H1 (cell line): ENCODE results near the gene OSBPL6. TPM values are rescaled to one million over a fixed set of nuclear protein-coding genes. Genes with fewer than 3 reads are reported as not detected.

Experiments used
- CTCF ChIA-PET: fragments of 300-600 bp; sonication (Branson Sonifier 250); formaldehyde crosslinking; loops from one replicate; lab custom pipeline; 2021; ENCODE audit not compliant: partially characterized antibody; lab: Charles Lee
- POLR2A ChIA-PET: fragments of 300-600 bp; sonication (Branson Sonifier 250); formaldehyde crosslinking; loops from one replicate; lab custom pipeline; 2021; ENCODE audit warnings: inconsistent platforms; ENCODE audit not compliant: partially characterized antibody; lab: Charles Lee
- DNase-seq, 2 experiments: peaks; one replicate each; pipeline versions ENCODE4 v3.0.0 to v3.0.0-alpha.2; 2010 to 2022; ENCODE audit warnings: low spot score in 2 of 2, low read depth in 1 of 2, mixed read lengths in 1 of 2
- FAIRE-seq: peaks from 2 replicates; lab custom pipeline; 2011; peaks lifted over from hg19 to GRCh38; lab: Jason Lieb, UNC
- H2AFZ ChIP-seq: 2 replicates; pipeline ENCODE4 v1.8.1; 2012; ENCODE audit warnings: low read length, inconsistent platforms
- H2AK5ac ChIP-seq: 2 replicates; pipeline ENCODE4 v1.6.1; 2013; ENCODE audit warnings: low read depth, low read length
- H2BK120ac ChIP-seq: replicated peaks from 2 replicates; pipeline ENCODE3; 2013; ENCODE audit warnings: low read depth, low read length, inconsistent platforms
- H2BK12ac ChIP-seq: 2 replicates; pipeline ENCODE4 v1.6.1; 2013; ENCODE audit warnings: low read depth, low read length
- H2BK15ac ChIP-seq: 2 replicates; pipeline ENCODE4 v1.6.1; 2013; ENCODE audit warnings: low read length
- H2BK20ac ChIP-seq: 2 replicates; pipeline ENCODE4 v1.6.1; 2013; ENCODE audit warnings: low read length
- H2BK5ac ChIP-seq: 2 replicates; pipeline ENCODE4 v1.6.1; 2013; ENCODE audit warnings: low read depth, low read length
- H3K14ac ChIP-seq: 2 replicates; pipeline ENCODE4 v1.6.1; 2013; ENCODE audit warnings: inconsistent platforms; ENCODE audit not compliant: insufficient read length
- H3K18ac ChIP-seq: 2 replicates; pipeline ENCODE4 v1.6.1; 2013; ENCODE audit warnings: low read length; ENCODE audit errors: extremely low read depth
- H3K23ac ChIP-seq: 2 replicates; pipeline ENCODE4 v1.6.1; 2013; ENCODE audit warnings: inconsistent platforms; ENCODE audit not compliant: insufficient read length
- H3K23me2 ChIP-seq: 2 replicates; pipeline ENCODE4 v1.6.1; 2013; ENCODE audit warnings: low read depth, low read length
- H3K27ac ChIP-seq: 2 replicates; pipeline ENCODE4 v1.6.1; 2011; ENCODE audit warnings: low read depth, low read length, inconsistent platforms
- H3K27me3 ChIP-seq, 4 experiments: replicated peaks in 1 of 4; 1 replicate in 1 of 4; 2 replicates in 3 of 4; pipeline versions ENCODE4 v1.6.1 to v1.8.1; 2011 to 2013; ENCODE audit warnings: low read length in 3 of 4, mild to moderate bottlenecking in 3 of 4, inconsistent platforms in 2 of 4, mixed read lengths in 2 of 4, moderate library complexity in 1 of 4; ENCODE audit not compliant: control insufficient read depth in 3 of 4, insufficient read depth in 3 of 4; ENCODE audit errors: extremely low read depth in 1 of 4
- H3K36me3 ChIP-seq, 4 experiments: 2 replicates each; pipeline versions ENCODE4 v1.6.1 to v1.8.1; 2011 to 2013; ENCODE audit warnings: mild to moderate bottlenecking in 4 of 4, low read length in 3 of 4, moderate library complexity in 2 of 4, control low read depth in 1 of 4, inconsistent platforms in 1 of 4; ENCODE audit not compliant: insufficient read depth in 4 of 4, control insufficient read depth in 2 of 4
- H3K4ac ChIP-seq: replicated peaks from 2 replicates; pipeline ENCODE3; 2013; ENCODE audit warnings: low read length, low read depth, mixed read lengths, inconsistent platforms; ENCODE audit not compliant: insufficient read length
- H3K4me1 ChIP-seq, 4 experiments: replicated peaks in 1 of 4; 1 replicate in 1 of 4; 2 replicates in 3 of 4; pipeline versions ENCODE4 v1.6.1 to v1.8.1; 2011 to 2013; ENCODE audit warnings: low read length in 3 of 4, inconsistent platforms in 2 of 4, mixed read lengths in 1 of 4; ENCODE audit not compliant: insufficient read depth in 4 of 4, control insufficient read depth in 3 of 4
- H3K4me2 ChIP-seq, 2 experiments: 2 replicates each; pipeline versions ENCODE4 v1.6.1 to v1.8.1; 2011 to 2013; ENCODE audit warnings: low read depth in 2 of 2, low read length in 2 of 2, control low read depth in 1 of 2, inconsistent platforms in 1 of 2, mild to moderate bottlenecking in 1 of 2; ENCODE audit not compliant: insufficient read depth in 1 of 2
- H3K4me3 ChIP-seq, 4 experiments: fragments of 200-600, 300-600 bp in 1 of 4; sonication (generic), shearing (Covaris generic), sonication (Bioruptor Twin) in 1 of 4; 2 replicates each; pipeline versions ENCODE4 v1.5.1 to v1.8.1; 2011 to 2016; ENCODE audit warnings: low read length in 4 of 4, low read depth in 3 of 4, control low read depth in 2 of 4, inconsistent platforms in 2 of 4, mild to moderate bottlenecking in 2 of 4, mixed read lengths in 1 of 4, moderate library complexity in 1 of 4; ENCODE audit not compliant: insufficient read depth in 2 of 4; ENCODE audit errors: extremely low read depth in 1 of 4
- H3K56ac ChIP-seq: replicated peaks from 2 replicates; pipeline ENCODE3; 2013; ENCODE audit warnings: low read depth, mild to moderate bottlenecking, mixed read lengths, low read length, inconsistent platforms; ENCODE audit not compliant: insufficient read length
- H3K79me1 ChIP-seq: 2 replicates; pipeline ENCODE4 v1.6.1; 2013; ENCODE audit warnings: low read depth, low read length, control low read depth
- H3K79me2 ChIP-seq, 2 experiments: 2 replicates each; pipeline versions ENCODE4 v1.6.1 to v1.8.1; 2012 to 2013; ENCODE audit warnings: low read length in 2 of 2, mild to moderate bottlenecking in 2 of 2, inconsistent platforms in 1 of 2; ENCODE audit not compliant: insufficient read depth in 2 of 2, control insufficient read depth in 1 of 2
- H3K9ac ChIP-seq, 4 experiments: replicated peaks in 1 of 4; 1 replicate in 1 of 4; 2 replicates in 3 of 4; pipeline versions ENCODE4 v1.6.1 to v1.8.1; 2011 to 2013; ENCODE audit warnings: low read depth in 3 of 4, low read length in 3 of 4, control low read depth in 2 of 4, mild to moderate bottlenecking in 2 of 4, moderate library complexity in 2 of 4, inconsistent platforms in 1 of 4; ENCODE audit errors: extremely low read depth in 1 of 4
- H3K9me3 ChIP-seq, 2 experiments: 2 replicates each; pipeline versions ENCODE4 v1.6.1 to v1.8.1; 2012 to 2013; ENCODE audit warnings: mild to moderate bottlenecking in 2 of 2, moderate library complexity in 2 of 2, control low read depth in 1 of 2, inconsistent platforms in 1 of 2, low read depth in 1 of 2, low read length in 1 of 2, mixed read lengths in 1 of 2; ENCODE audit not compliant: insufficient read depth in 2 of 2
- H4K20me1 ChIP-seq, 2 experiments: replicated peaks in 1 of 2; 2 replicates each; pipeline versions ENCODE3 to v1.8.1; 2011 to 2013; ENCODE audit warnings: inconsistent platforms in 2 of 2, low read length in 2 of 2, mild to moderate bottlenecking in 1 of 2; ENCODE audit not compliant: insufficient read depth in 2 of 2, control insufficient read depth in 1 of 2
- H4K5ac ChIP-seq: 2 replicates; pipeline ENCODE4 v1.6.1; 2013; ENCODE audit warnings: low read length, low read depth, mixed read lengths, inconsistent platforms; ENCODE audit not compliant: insufficient read length
- H4K8ac ChIP-seq: 2 replicates; pipeline ENCODE4 v1.8.0; 2013; ENCODE audit warnings: mild to moderate bottlenecking, moderate library complexity, low read length, inconsistent platforms; ENCODE audit not compliant: insufficient read depth; ENCODE audit errors: extremely low read depth
- H4K91ac ChIP-seq: replicated peaks from 2 replicates; pipeline ENCODE3; 2013; ENCODE audit warnings: low read length, mixed read lengths, inconsistent platforms; ENCODE audit not compliant: insufficient read length
- ASH2L ChIP-seq: fragments of 200-600, 300-600 bp; sonication (generic); IDR thresholded peaks from one replicate; pipeline ENCODE4 v1.7.1; 2017; ENCODE audit warnings: low read length
- EP300 ChIP-seq, 2 experiments: IDR thresholded peaks; 1 replicate in 1 of 2; 2 replicates in 1 of 2; pipeline ENCODE4 v1.6.1; 2011 to 2012; ENCODE audit warnings: low read depth in 2 of 2, low read length in 2 of 2, mild to moderate bottlenecking in 2 of 2, borderline replicate concordance in 1 of 2, inconsistent platforms in 1 of 2, moderate library complexity in 1 of 2
- EZH2 ChIP-seq: fragments of 200-600 bp; sonication (generic); IDR thresholded peaks from 2 replicates; pipeline ENCODE4 v1.7.1; 2012; ENCODE audit warnings: low read depth, mild to moderate bottlenecking, moderate library complexity, low read length, inconsistent platforms; ENCODE audit not compliant: severe bottlenecking
- HDAC2 ChIP-seq, 2 experiments: fragments of 300-600 bp in 1 of 2; sonication (generic) in 1 of 2; IDR thresholded peaks; 2 replicates each; pipeline ENCODE4 v1.6.1; 2011 to 2012; ENCODE audit warnings: low read depth in 2 of 2, low read length in 2 of 2, mild to moderate bottlenecking in 2 of 2, moderate library complexity in 2 of 2, borderline replicate concordance in 1 of 2, inconsistent platforms in 1 of 2
- HDAC6 ChIP-seq: IDR thresholded peaks from one replicate; pipeline ENCODE4 v1.7.1; 2012; ENCODE audit warnings: low read depth, mild to moderate bottlenecking, inconsistent platforms, low read length, moderate library complexity
- RAD21 ChIP-seq, 2 experiments: IDR thresholded peaks in 1 of 2; conservative IDR thresholded peaks in 1 of 2; 2 replicates each; pipeline ENCODE4 v1.6.1; 2011; ENCODE audit warnings: low read depth in 2 of 2, low read length in 2 of 2, improper control_type of control experiment in 1 of 2, inconsistent platforms in 1 of 2, mild to moderate bottlenecking in 1 of 2, moderate library complexity in 1 of 2
- WGBS, 2 experiments: shearing (Covaris generic) in 1 of 2; methylation state at CpG; one replicate each; pipeline versions ENCODE4 v1.1.6 to v1.1.7; 2013 to 2015; ENCODE audit warnings: low lambda C conversion rate in 2 of 2, mixed read lengths in 2 of 2, inconsistent platforms in 1 of 2, low coverage in 1 of 2, missing lambda C conversion rate in 1 of 2; ENCODE audit not compliant: insufficient replicate concordance in 2 of 2, insufficient coverage in 1 of 2, insufficient read length in 1 of 2; ENCODE audit errors: extremely low coverage in 1 of 2, missing lambda C conversion rate in 1 of 2; 5-methylcytosine and 5-hydroxymethylcytosine counted together
- long read RNA-seq, 2 experiments: library from RNA in 1 of 2; library from capped mRNA in 1 of 2; stranded (forward); transcript quantifications; one replicate each; pipeline ENCODE4 v2.0.0, GENCODE V29; 2021; ENCODE audit warnings: inconsistent platforms in 1 of 2
- polyA minus RNA-seq, 3 experiments: library from RNA; depleted of rRNA, polyadenylated mRNA; stranded (reverse); fragments of >200 nt; gene quantifications; 1 replicate in 2 of 3; 2 replicates in 1 of 3; pipeline ENCODE4 v1.2.3, GENCODE V29; 2011
- polyA plus RNA-seq, 7 experiments: library from polyadenylated mRNA; depleted of rRNA in 3 of 7; stranded (reverse) in 5 of 7; unstranded in 2 of 7; fragments of >200 nt in 5 of 7; fragments of 200-250 nt in 2 of 7; gene quantifications; 1 replicate in 5 of 7; 2 replicates in 1 of 7; 4 replicates in 1 of 7; pipeline versions ENCODE4 v1.2.1 to v1.2.3, GENCODE V29; 2011 to 2013; ENCODE audit warnings: missing spikeins in 2 of 7, mixed read lengths in 2 of 7
- total RNA-seq: library from RNA; stranded (reverse); fragmentation: NEBNext Ultra II Directional; extraction: Animal tissue kit (Norgen Biotek cat#: 25700); gene quantifications from 2 replicates; pipeline ENCODE4 v1.2.1, GENCODE V29; 2021

The OSBPL6 gene
- total RNA-seq (5.6 and 7.2 TPM in 2 replicates), polyA plus RNA-seq (2011; rRNA removed) (1.5 and 1.7 TPM in 2 replicates), polyA minus RNA-seq (2011; rRNA and poly(A)+ RNA removed) (6.0 and 7.0 TPM in 2 replicates)
- polyA plus RNA-seq (2011; cell fraction: cytosol; rRNA removed), result 2.5 TPM
- 3.5 TPM for polyA plus RNA-seq (2011; cell fraction: nucleus; rRNA removed)
- 2.9 to 4.0 TPM (median 3.6 TPM) in 4 replicates for polyA plus RNA-seq (2012, experiment 1 of 2)
- 0.13 TPM for polyA plus RNA-seq (2012, experiment 2 of 2)
- 3.1 TPM for polyA plus RNA-seq (2013, experiment 1 of 2)
- 2.9 TPM for polyA plus RNA-seq (2013, experiment 2 of 2)
- 7.1 TPM for polyA minus RNA-seq (2011; cell fraction: cytosol; rRNA and poly(A)+ RNA removed)
- polyA minus RNA-seq (2011; cell fraction: nucleus; rRNA and poly(A)+ RNA removed), result 12.2 TPM
- long read RNA-seq, experiment 1, partial matches to known transcripts, result 2 of 4 reads
- long read RNA-seq, experiment 1, other reads (novel, unspliced or antisense), result 2 of 4 reads
- long read RNA-seq, experiment 2, partial matches to known transcripts, result 1 of 2 reads
- long read RNA-seq, experiment 2, other reads (novel, unspliced or antisense), result 1 of 2 reads

GRCh38 chr2:178193823-178194599 is at the start of gene OSBPL6:
OSBPL6 (plus strand) TSS chr2:178194512; CDS start chr2:178306185, 111,673 bp downstream.
- CTCF ChIA-PET, result interaction anchor here (1.4 to 1.7 kb wide), 2 partner anchors 10 to 14 kb away, joined by 6 to 12 read pairs; no protein-coding TSS in a partner anchor
- POLR2A ChIA-PET, result interaction anchor here (0.7 to 1.9 kb wide), 4 partner anchors 18 to 257 kb away, joined by 3 to 9 read pairs (median 6); partner anchors contain the start of genes PJVK and PRKRA
- FAIRE-seq (no peak), DNase-seq (peak in 1 of 2 experiments; percentile 76)
- Histone ChIP-seq H3K4me2 (peak within 1 kb of the TSS; percentile 86 to 92), H3K79me1 (no peaks in the 10 kb centered on the region), H3K9ac (peak within 1 kb of the TSS; percentile 16 to 74 (median 42); a peak in 4 of 7 replicates), H2BK5ac (peak within 1 kb of the TSS; percentile 52; the same call in 1 of the 2 replicates), H4K20me1 (peaks cover 0 to 9% of the 10 kb centered on the region in 2 experiments), H2BK20ac (no peak within 1 kb of the TSS), H3K23me2 (peaks cover 16% of the 10 kb centered on the region; the same call in 1 of the 2 replicates), H4K91ac (no peak within 1 kb of the TSS), H3K27me3 (peaks cover 9 to 40% (median 31%) of the 10 kb centered on the region in 4 experiments), H3K4me1 (no peaks in the 10 kb centered on the region; a peak in 1 of 7 replicates), H3K4ac (no peak within 1 kb of the TSS), H2AFZ (peak within 1 kb of the TSS; percentile 60; the same call in 1 of the 2 replicates), H2AK5ac (no peak within 1 kb of the TSS), H4K8ac (peak within 1 kb of the TSS; percentile 91; the same call in 1 of the 2 replicates), H4K5ac (no peak within 1 kb of the TSS), H3K23ac (no peak within 1 kb of the TSS), H3K18ac (peak within 1 kb of the TSS; percentile 76; the same call in 1 of the 2 replicates), H3K4me3 (peak within 1 kb of the TSS; percentile 64 to 92 (median 72)), H3K36me3 (no peaks in the 10 kb centered on the region), H2BK15ac (peak within 1 kb of the TSS; percentile 16; the same call in 1 of the 2 replicates), H2BK12ac (0 out of 2 replicates have a peak within 1 kb of the TSS, but pooled peaks have one; percentile 17), H3K79me2 (no peaks in the 10 kb centered on the region), H2BK120ac (no peak within 1 kb of the TSS), H3K14ac (no peak within 1 kb of the TSS), H3K27ac (no peak within 1 kb of the TSS), H3K9me3 (no peaks in the 10 kb centered on the region), H3K56ac (no peak within 1 kb of the TSS)
- WGBS, 2 experiments, result 2% methylated on average over 45 of the region's 90 CpGs; no CpG with 5 or more reads in 1 of the 2 experiments
- peak; percentile 39 for TF ChIP-seq EZH2
- TF ChIP-seq HDAC2 (IDR thresholded peaks at IDR 0.05; ENCODE audit: borderline replicate concordance in 1 of 2, low read depth in 2 of 2, low read length in 2 of 2), result peak in 1 of 2 experiments; percentile 75; a peak in 1 of 4 replicates
- TF ChIP-seq EP300 (IDR thresholded peaks at IDR 0.05; ENCODE audit: borderline replicate concordance in 1 of 2, low read depth in 2 of 2, low read length in 2 of 2), result 0 out of 3 replicates have a peak, but pooled peaks of 1 of the 2 experiments have one; percentile 7
- no peak; a peak in 1 of 4 replicates for TF ChIP-seq RAD21 (IDR thresholded peaks at IDR 0.05 in 1 of 2, conservative IDR thresholded peaks at IDR 0.05 in 1 of 2; ENCODE audit: low read depth in 2 of 2, low read length in 2 of 2)
- peak; percentile 5 for TF ChIP-seq ASH2L
- no peak for TF ChIP-seq HDAC6
